Renal pelvis (tissue), 12 donors: Measurements from ENCODE around the gene ANKRD13A. TPM values are rescaled to one million over a fixed set of nuclear protein-coding genes. Genes with fewer than 3 reads are reported as not detected.

Experiments
- DNase-seq: peaks from one replicate; pipeline ENCODE4 v3.0.0-alpha.2; 2013
- long read RNA-seq, 16 experiments: transcript quantifications; one replicate each; lab custom pipeline, GENCODE V29; 2026
- polyA plus RNA-seq, 3 donors: library from polyadenylated mRNA; unstranded; fragments of 120-200 nt; gene quantifications; one replicate each; pipeline ENCODE4 v1.2.1, GENCODE V29; 2013; ENCODE audit not compliant: insufficient read length in 3 of 3

ANKRD13A gene
- polyA plus RNA-seq = 10 to 100 TPM; 33.7 to 47.8 (median 46.4) TPM
- long read RNA-seq, donor 1, full-length matches to known transcripts = 4 of 4 reads
- long read RNA-seq, donor 1, partial matches to known transcripts = 0 of 4 reads
- long read RNA-seq, donor 1, other reads (novel, unspliced or antisense) = 0 of 4 reads
- long read RNA-seq, donor 2, full-length matches to known transcripts = 6 of 74 reads
- long read RNA-seq, donor 2, partial matches to known transcripts = 42 of 74 reads
- long read RNA-seq, donor 2, other reads (novel, unspliced or antisense) = 26 of 74 reads
- long read RNA-seq, donor 3, full-length matches to known transcripts = 8 of 69 reads
- long read RNA-seq, donor 3, partial matches to known transcripts = 40 of 69 reads
- long read RNA-seq, donor 3, other reads (novel, unspliced or antisense) = 21 of 69 reads
- long read RNA-seq, donor 4, partial matches to known transcripts = 35 of 61 reads
- long read RNA-seq, donor 4, other reads (novel, unspliced or antisense) = 25 of 61 reads
- long read RNA-seq, donor 5, full-length matches to known transcripts = 1 of 38 reads
- long read RNA-seq, donor 5, partial matches to known transcripts = 10 of 38 reads
- long read RNA-seq, donor 5, other reads (novel, unspliced or antisense) = 27 of 38 reads
- long read RNA-seq, donor 6, full-length matches to known transcripts = 5 of 5 reads
- long read RNA-seq, donor 6, partial matches to known transcripts = 0 of 5 reads
- long read RNA-seq, donor 6, other reads (novel, unspliced or antisense) = 0 of 5 reads
- long read RNA-seq, donor 7, full-length matches to known transcripts = 5 of 33 reads
- long read RNA-seq, donor 7, partial matches to known transcripts = 5 of 33 reads
- long read RNA-seq, donor 7, other reads (novel, unspliced or antisense) = 23 of 33 reads
- long read RNA-seq, donor 8, full-length matches to known transcripts = 6 of 6 reads
- long read RNA-seq, donor 8, partial matches to known transcripts = 0 of 6 reads
- long read RNA-seq, donor 8, other reads (novel, unspliced or antisense) = 0 of 6 reads
- long read RNA-seq, donor 9, full-length matches to known transcripts = 3 of 91 reads
- long read RNA-seq, donor 9, partial matches to known transcripts = 68 of 91 reads
- long read RNA-seq, donor 9, other reads (novel, unspliced or antisense) = 20 of 91 reads
- long read RNA-seq, donor 10, partial matches to known transcripts = 25 of 40 reads
- long read RNA-seq, donor 10, other reads (novel, unspliced or antisense) = 14 of 40 reads
- long read RNA-seq, donor 11, full-length matches to known transcripts = 3 of 3 reads
- long read RNA-seq, donor 11, partial matches to known transcripts = 0 of 3 reads
- long read RNA-seq, donor 11, other reads (novel, unspliced or antisense) = 0 of 3 reads
- long read RNA-seq, donor 12, full-length matches to known transcripts = 8 of 30 reads
- long read RNA-seq, donor 12, partial matches to known transcripts = 22 of 30 reads
- long read RNA-seq, donor 12, other reads (novel, unspliced or antisense) = 0 of 30 reads
- long read RNA-seq, donor 13, full-length matches to known transcripts = 2 of 67 reads
- long read RNA-seq, donor 13, partial matches to known transcripts = 52 of 67 reads
- long read RNA-seq, donor 13, other reads (novel, unspliced or antisense) = 13 of 67 reads
- long read RNA-seq, donor 14 = 0 reads
- long read RNA-seq, donor 15, full-length matches to known transcripts = 11 of 17 reads
- long read RNA-seq, donor 15, partial matches to known transcripts = 6 of 17 reads
- long read RNA-seq, donor 15, other reads (novel, unspliced or antisense) = 0 of 17 reads
- long read RNA-seq, donor 16, full-length matches to known transcripts = 2 of 47 reads
- long read RNA-seq, donor 16, partial matches to known transcripts = 34 of 47 reads
- long read RNA-seq, donor 16, other reads (novel, unspliced or antisense) = 11 of 47 reads

- peak; percentile 94 for DNase-seq
Observed at GRCh38 chr12:109998904-109999648, at the start of gene ANKRD13A. TSS of gene ANKRD13A (plus strand) at chr12:109999430. CDS start at chr12:109999689, 259 bp downstream.

DNA sequence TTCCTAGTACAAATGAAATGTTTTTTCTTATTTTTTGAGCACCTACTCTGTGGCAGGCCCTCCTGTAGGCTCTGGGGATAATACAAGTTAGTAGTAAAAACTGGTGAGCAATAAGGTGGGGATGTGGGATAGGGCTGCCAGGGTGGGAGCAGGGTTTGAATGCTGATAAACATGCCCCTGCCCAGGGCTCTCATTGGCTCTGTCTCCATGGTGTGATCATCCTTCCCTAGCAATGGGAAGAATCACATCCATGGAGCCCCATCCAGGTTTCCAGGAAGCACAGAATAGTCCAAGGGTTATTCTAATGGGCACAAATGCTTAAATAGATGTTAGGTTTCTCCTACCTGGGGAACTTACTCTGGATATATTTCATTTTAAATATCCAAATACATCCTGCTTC, 48.6 kb upstream of the ANKRD13A start:
- no peak for DNase-seq

DNA sequence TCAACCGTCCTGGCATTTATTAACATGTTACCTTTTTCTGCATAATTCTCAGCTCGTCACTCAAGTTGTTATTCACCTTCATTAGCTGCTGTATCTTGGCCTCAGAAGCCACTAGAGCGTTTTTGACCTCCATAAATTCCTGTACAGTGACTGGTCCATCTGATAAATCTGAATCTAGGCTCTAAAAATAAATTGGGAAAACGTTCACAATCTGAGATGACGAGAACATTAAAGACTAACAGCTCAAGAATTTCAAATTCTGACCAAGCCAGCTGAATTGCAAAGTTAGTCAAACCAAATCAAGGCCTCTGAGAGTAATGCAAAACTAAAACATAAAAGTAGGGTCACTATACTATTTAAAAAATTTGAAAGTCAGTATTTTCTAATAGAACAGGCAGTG, 48.1 kb upstream of the ANKRD13A start:
- DNase-seq = no peak

GRCh38 chr12:109951751-109952150, 47.5 kb upstream of the ANKRD13A start:
- no peak for DNase-seq

- DNase-seq = no peak
Observed at GRCh38 chr12:109952160-109952858, 46.9 kb upstream of the ANKRD13A start.

- no peak for DNase-seq
Observed at GRCh38 chr12:109952873-109953272, 46.4 kb upstream of the ANKRD13A start.

GRCh38 chr12:109953656-109954055, 45.6 kb upstream of the ANKRD13A start:
- DNase-seq = no peak

DNA sequence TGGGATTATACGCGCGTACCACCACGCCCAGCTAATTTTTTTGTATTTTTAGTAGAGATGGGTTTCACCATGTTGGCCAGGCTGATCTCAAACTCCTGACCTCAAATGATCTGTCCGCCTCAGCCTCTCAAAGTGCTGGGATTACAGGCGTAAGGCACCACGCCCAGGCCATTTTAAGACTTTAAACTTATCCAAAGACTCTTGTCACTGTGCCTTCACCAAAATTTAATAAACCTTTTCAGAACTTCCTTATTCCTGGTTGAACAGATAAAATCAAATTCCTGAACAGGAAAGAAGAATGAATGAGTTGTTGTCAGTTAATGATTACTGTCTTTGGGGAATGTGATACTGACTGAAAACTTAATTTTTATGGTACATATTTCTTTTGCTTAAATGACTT, 40.9 kb upstream of the ANKRD13A start:
- no peak for DNase-seq

DNA sequence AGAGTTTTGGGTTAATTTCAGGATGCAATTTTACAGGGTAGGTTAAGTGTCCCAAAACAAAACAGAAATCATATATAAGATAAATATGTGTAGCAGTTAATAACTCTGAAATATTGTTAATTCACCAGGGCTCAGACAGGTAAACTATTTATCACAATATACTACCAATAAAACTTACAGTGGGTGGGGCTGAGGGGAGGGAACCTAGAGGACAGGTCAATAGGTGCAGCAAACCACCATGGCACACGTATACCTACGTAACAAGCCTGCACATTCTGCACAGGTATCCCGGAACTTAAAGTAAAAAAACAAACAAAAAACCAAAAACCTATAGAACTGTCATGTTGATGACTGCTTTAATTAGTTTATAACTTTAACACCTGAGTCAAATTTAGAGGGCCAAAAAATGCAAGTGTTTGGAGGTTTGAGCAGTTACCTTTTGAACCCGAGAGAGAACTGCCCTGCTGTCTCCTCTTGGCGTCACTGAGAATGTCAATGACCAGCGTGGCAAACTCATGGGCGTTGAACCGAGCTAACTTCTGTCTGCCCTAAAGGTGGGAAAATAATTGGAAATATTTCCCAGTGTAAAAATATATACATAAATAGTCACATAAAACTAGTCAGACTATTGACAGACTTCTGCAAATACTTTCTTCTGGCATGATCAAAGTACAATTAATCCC, 39.7 kb upstream of the ANKRD13A start:
- DNase-seq = no peak

- no peak for DNase-seq
Observed at GRCh38 chr12:109961201-109961600, 38.0 kb upstream of the ANKRD13A start.

GRCh38 chr12:109961612-109962011, 37.6 kb upstream of the ANKRD13A start:
- no peak for DNase-seq

DNA sequence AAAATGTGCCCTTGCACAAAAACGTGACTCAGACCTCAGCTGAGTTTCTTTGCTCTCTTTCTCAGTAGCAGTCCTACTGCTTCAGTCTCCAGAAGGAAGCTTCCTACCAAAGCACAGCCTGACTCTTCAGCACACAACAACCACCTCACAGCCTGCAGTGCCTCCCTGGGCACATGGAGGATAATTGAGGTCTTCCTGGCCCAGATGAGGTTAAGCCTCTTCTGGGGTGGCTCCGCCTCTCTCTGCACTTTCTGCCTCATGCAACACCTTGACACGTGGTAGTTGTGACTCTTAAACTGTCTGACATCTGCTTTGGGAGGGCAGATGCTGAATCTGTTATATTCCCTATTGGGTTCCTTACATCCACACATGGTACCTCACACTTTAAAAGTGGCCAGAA, 36.8 kb upstream of the ANKRD13A start:
- no peak for DNase-seq

- DNase-seq = no peak
Observed at GRCh38 chr12:109963330-109963729, 35.9 kb upstream of the ANKRD13A start.

DNA sequence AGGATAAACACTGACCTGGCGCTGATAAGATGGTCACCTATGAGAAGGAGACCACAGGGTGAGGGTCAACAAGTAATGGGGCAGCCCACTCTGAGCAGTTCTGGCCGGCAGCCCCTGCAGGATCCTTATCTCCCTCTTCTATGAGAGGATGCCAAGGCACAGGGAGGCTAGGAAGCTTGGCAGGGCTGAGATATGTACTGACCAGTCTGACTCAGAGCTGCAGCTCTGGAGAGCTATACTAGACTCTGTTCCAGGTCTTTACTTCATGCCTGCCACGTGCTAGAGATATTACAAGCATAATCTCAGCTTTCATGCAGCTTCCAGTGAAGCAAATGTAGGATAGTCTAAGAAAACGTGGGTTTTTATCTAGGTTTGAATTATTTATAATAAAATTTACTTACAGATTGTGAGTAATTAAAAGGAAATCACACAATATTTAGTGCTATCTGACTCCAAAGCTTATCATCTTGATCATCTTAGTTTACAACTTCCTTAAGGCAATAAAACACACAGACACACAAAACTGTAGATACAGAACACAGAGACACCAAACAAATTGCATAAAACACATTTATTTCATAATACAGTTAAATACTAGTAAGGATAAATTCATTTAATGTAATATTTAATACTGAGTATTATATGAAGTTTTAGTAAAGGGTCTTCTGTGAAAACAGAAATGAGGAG, 35.3 kb upstream of the ANKRD13A start:
- DNase-seq = no peak

DNA sequence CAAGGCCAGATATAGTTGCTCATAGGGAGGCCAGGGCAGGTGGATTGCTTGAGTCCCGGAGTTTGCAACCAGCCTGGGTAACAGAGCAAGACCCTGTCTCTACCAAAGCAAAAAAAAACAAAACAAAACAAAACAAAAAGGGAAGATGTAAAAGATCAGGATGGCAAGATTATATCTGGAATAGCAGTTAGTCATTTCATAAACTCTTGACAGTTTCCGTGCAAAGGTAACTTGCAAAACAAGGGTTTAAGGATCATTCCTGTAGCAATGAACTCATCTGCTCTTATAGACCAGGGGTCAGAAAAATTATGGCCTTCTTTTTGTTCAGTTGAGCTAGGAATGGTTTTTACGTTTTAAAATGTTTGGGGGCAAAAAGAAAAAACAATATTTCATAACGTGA, 32.7 kb upstream of the ANKRD13A start:
- no peak for DNase-seq

DNA sequence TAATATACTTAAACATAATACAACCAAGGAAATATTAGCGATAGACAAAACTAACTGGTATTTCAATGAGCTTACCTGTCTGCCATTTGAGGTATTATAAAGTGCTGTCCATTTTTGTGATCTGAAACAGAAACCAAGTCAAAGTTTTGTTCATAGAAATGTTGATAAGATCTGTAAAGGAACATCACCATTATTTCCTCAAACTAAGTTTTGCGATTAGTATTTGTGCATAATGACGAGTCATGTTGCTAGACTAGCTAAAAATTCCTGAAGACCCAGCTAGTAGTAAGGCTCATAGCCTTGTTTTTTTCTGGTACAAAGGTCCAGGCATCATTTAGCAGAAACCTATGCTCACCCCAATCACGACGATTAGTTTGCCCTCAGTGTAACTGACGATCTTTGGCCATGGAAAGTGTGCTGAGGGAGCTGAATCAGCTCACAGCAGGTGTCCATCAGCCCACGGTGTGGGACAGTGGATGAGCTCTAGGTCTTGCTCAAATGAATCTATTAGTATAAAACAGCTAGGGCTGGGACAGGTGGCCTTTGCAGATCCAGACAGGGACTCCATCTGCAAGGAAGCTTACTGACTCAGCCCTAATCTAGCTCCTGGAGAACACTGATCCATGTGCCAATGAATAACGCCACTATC, 31.7 kb upstream of the ANKRD13A start:
- no peak for DNase-seq

DNA sequence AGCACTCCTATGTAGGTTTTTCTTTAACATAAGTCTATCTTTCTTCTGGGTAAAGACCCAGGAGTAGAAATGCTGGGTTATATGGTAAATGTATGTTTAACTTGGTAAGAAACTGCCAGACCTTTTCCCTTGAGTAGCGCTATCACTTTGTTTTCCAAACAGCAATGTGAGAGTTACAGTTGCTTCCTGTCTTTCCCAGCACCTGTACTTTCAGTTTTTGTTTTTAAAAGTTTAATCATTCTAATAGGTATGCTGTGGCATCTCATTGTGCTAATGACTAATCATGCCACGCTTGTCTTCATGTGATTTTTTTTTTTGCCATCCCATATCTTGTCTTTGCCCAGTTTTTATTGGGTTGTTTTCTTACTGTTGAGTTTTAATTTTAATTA, 31.2 kb upstream of the ANKRD13A start:
- DNase-seq = no peak
